Measurements from ENCODE around the gene RIPPLY3.

RIPPLY3 gene, protein sequence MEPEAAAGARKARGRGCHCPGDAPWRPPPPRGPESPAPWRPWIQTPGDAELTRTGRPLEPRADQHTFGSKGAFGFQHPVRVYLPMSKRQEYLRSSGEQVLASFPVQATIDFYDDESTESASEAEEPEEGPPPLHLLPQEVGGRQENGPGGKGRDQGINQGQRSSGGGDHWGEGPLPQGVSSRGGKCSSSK

GRCh38 chr21:37006486-37007291, at the start of gene RIPPLY3:
Gene RIPPLY3 (plus strand): TSS chr21:37006702. CDS start chr21:37006773, 71 bp downstream.
- Histone ChIP-seq H3K4me2 (ENCODE audit: insufficient read depth, low read length) (no peak within 1 kb of the TSS), H2AFZ (ENCODE audit: low read depth, low read length) (no peak within 1 kb of the TSS), H3K79me2 (ENCODE audit: insufficient read depth, low read length) (no peaks in the 10 kb centered on the region), H3K27me3 (ENCODE audit: insufficient read depth, low read length, poor library complexity) (no peaks in the 10 kb centered on the region), H3K4me3 (ENCODE audit: low read depth in 1 of 2, low read length in 2 of 2) (no peak within 1 kb of the TSS), H3K4me1 (ENCODE audit: insufficient read depth, low read length) (peaks cover 14% of the 10 kb centered on the region), H3K27ac (ENCODE audit: low read length) (no peak within 1 kb of the TSS), H3K9ac (ENCODE audit: low read depth, low read length) (no peak within 1 kb of the TSS), H3K9me3 (ENCODE audit: insufficient read depth, low read length, severe bottlenecking) (no peaks in the 10 kb centered on the region), H3K36me3 (ENCODE audit: insufficient read depth, low read length) (no peaks in the 10 kb centered on the region), H4K20me1 (ENCODE audit: insufficient read depth, low read length) (no peaks in the 10 kb centered on the region)
- no peak for ATAC-seq (ENCODE audit: insufficient read depth, low read depth)
- no peak for DNase-seq
- TF ChIP-seq EZH2 (IDR thresholded peaks at IDR 0.05; ENCODE audit: borderline replicate concordance, low read depth, low read length, severe bottlenecking), result no peak
- TF ChIP-seq CTCF (IDR thresholded peaks at IDR 0.05; ENCODE audit: borderline replicate concordance, extremely low read depth, low read length, poor library complexity, severe bottlenecking), result no peak

DNA sequence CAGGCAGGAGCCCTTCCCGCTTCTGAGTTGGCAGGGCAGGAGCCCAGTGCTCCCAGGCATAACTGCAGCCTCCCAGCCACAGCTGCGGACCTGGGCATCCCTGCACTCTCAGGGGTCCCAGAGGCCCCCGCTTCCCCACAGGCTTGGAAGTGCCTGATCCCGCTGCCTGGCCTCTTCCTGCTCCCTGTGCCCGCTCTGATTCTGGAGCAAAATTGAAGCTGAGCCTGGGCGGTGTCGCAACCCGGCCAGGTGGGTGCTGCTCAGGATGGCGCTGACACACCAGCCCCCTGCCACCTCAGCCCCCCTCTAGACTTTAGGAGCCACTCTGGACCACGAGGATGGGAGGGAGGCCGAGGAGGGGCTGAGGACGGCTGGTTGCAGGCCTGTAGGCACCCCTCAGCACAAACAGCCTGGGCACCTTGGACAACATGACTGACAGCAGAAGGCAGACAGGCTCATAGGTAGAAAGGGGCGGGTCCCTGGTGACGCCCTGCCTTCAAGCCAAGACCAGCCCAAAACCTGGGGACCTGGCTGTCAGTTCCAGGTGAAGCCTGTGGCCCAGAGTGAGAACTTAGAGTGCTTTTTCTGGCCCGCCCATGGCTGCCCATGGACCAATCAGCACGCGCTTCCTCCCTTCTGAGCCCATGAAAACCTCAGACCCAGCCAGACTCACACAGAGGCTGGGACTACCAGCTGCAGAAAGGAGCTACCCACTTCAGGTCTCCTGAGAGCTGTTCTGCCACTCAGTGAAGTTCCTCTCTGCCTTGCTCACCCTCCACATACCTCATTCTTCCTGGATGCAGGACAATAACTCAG, 47.3 kb upstream of the RIPPLY3 start:
- peak; percentile 45; the same call in 1 of the 3 replicates for ATAC-seq (ENCODE audit: insufficient read depth, low read depth)
- no peaks in the 10 kb centered on the region for H3K27me3 ChIP-seq (ENCODE audit: insufficient read depth, low read length, poor library complexity)
- TF ChIP-seq CTCF (IDR thresholded peaks at IDR 0.05; ENCODE audit: borderline replicate concordance, extremely low read depth, low read length, poor library complexity, severe bottlenecking), result no peak
- no peaks in the 10 kb centered on the region for H4K20me1 ChIP-seq (ENCODE audit: insufficient read depth, low read length)
- H3K4me2 ChIP-seq (ENCODE audit: insufficient read depth, low read length), result no peak overlapping the region
- no peak overlapping the region for H2AFZ ChIP-seq (ENCODE audit: low read depth, low read length)
- no peaks in the 10 kb centered on the region for H3K9me3 ChIP-seq (ENCODE audit: insufficient read depth, low read length, severe bottlenecking)
- no peaks in the 10 kb centered on the region for H3K4me1 ChIP-seq (ENCODE audit: insufficient read depth, low read length)
- no peak overlapping the region for H3K27ac ChIP-seq (ENCODE audit: low read length)
- no peak overlapping the region for H3K4me3 ChIP-seq (ENCODE audit: low read depth in 1 of 2, low read length in 2 of 2)
- DNase-seq, result peak; percentile 11
- peaks cover 31% of the 10 kb centered on the region for H3K36me3 ChIP-seq (ENCODE audit: insufficient read depth, low read length)
- no peaks in the 10 kb centered on the region for H3K79me2 ChIP-seq (ENCODE audit: insufficient read depth, low read length)
- H3K9ac ChIP-seq (ENCODE audit: low read depth, low read length), result no peak overlapping the region

- Histone ChIP-seq H2AFZ (ENCODE audit: low read depth, low read length) (no peak overlapping the region), H3K27ac (ENCODE audit: low read length) (no peak overlapping the region), H3K9me3 (ENCODE audit: insufficient read depth, low read length, severe bottlenecking) (no peaks in the 10 kb centered on the region), H3K27me3 (ENCODE audit: insufficient read depth, low read length, poor library complexity) (no peaks in the 10 kb centered on the region), H3K4me3 (ENCODE audit: low read depth in 1 of 2, low read length in 2 of 2) (no peak overlapping the region), H3K4me2 (ENCODE audit: insufficient read depth, low read length) (no peak overlapping the region), H3K4me1 (ENCODE audit: insufficient read depth, low read length) (peaks cover 10% of the 10 kb centered on the region), H3K79me2 (ENCODE audit: insufficient read depth, low read length) (peaks cover 3% of the 10 kb centered on the region; the same call in 1 of the 2 replicates), H3K36me3 (ENCODE audit: insufficient read depth, low read length) (peaks cover 27% of the 10 kb centered on the region), H4K20me1 (ENCODE audit: insufficient read depth, low read length) (no peaks in the 10 kb centered on the region), H3K9ac (ENCODE audit: low read depth, low read length) (no peak overlapping the region)
- no peak for ATAC-seq (ENCODE audit: insufficient read depth, low read depth)
- DNase-seq, result no peak
- TF ChIP-seq EZH2 (IDR thresholded peaks at IDR 0.05; ENCODE audit: borderline replicate concordance, low read depth, low read length, severe bottlenecking), result no peak
- no peak for TF ChIP-seq CTCF (IDR thresholded peaks at IDR 0.05; ENCODE audit: borderline replicate concordance, extremely low read depth, low read length, poor library complexity, severe bottlenecking)
Observed at GRCh38 chr21:36960676-36961284, 45.7 kb upstream of the RIPPLY3 start.

Data from DND-41 (cell line).